Femur (tissue), 1 donor: Measurements from ENCODE around the gene CLDN18.

Experiments used
- DNase-seq: peaks from one replicate; pipeline ENCODE4 v3.0.0-alpha.2; 2017

CLDN18 gene

GRCh38 chr3:138065949-138066348 lies 56.0 kb downstream of the CLDN18 start:
- DNase-seq: no peak

GRCh38 chr3:138066383-138066782 lies 56.4 kb downstream of the CLDN18 start:
- DNase-seq: no peak

- no peak for DNase-seq
Observed at GRCh38 chr3:138066972-138067371, 57.0 kb downstream of the CLDN18 start.

GRCh38 chr3:138068046-138068445 lies 58.1 kb downstream of the CLDN18 start:
- DNase-seq: no peak

GRCh38 chr3:138068579-138069174 lies 58.7 kb downstream of the CLDN18 start:
- DNase-seq: peak; percentile 88

GRCh38 chr3:138070006-138070405 lies 60.0 kb downstream of the CLDN18 start:
- no peak for DNase-seq

GRCh38 chr3:138072796-138073195 lies 62.8 kb downstream of the CLDN18 start:
- DNase-seq: no peak

GRCh38 chr3:138078096-138078495 lies 68.1 kb downstream of the CLDN18 start:
- DNase-seq: no peak

- DNase-seq: no peak
Observed at GRCh38 chr3:138078901-138079344, 69.0 kb downstream of the CLDN18 start.

GRCh38 chr3:138079901-138080300 lies 69.9 kb downstream of the CLDN18 start:
- DNase-seq: no peak

GRCh38 chr3:138081371-138082084 lies 71.6 kb downstream of the CLDN18 start:
- no peak for DNase-seq

- no peak for DNase-seq
Observed at GRCh38 chr3:138082085-138082991, 72.4 kb downstream of the CLDN18 start.

GRCh38 chr3:138082992-138083386 lies 73.0 kb downstream of the CLDN18 start:
- DNase-seq: no peak
